Activated naive CD4-positive, alpha-beta T cell treated with anti-CD3 and anti-CD28 coated beads for 36 hours (primary cell): ENCODE data around the gene ADSL. TPM values are rescaled to one million over a fixed set of nuclear protein-coding genes. Genes with fewer than 3 reads are reported as not detected.

Experiments
- CTCF ChIA-PET: fragments of 350-600 bp; sonication (Branson Sonifier 250); formaldehyde crosslinking; loops from one replicate; lab custom pipeline; 2021; ENCODE audit warnings: antibody characterized with exemption; lab: Charles Lee
- DNase-seq: peaks from one replicate; pipeline ENCODE4 v3.0.0-alpha.2; 2020
- H3K27ac Mint-ChIP-seq: one replicate; pipeline ENCODE4 v1.8.0; 2021; ENCODE audit warnings: mild to moderate bottlenecking, mixed read lengths
- H3K27me3 Mint-ChIP-seq: one replicate; pipeline ENCODE4 v1.8.0; 2021; ENCODE audit warnings: low read depth, mixed read lengths
- H3K36me3 Mint-ChIP-seq: one replicate; pipeline ENCODE4 v1.8.0; 2021; ENCODE audit warnings: low read depth, mixed read lengths
- H3K4me1 Mint-ChIP-seq: one replicate; pipeline ENCODE4 v1.8.0; 2021; ENCODE audit warnings: low read depth, mixed read lengths
- H3K4me3 Mint-ChIP-seq: one replicate; pipeline ENCODE4 v1.8.0; 2021; ENCODE audit warnings: mild to moderate bottlenecking, moderate library complexity, mixed read lengths
- H3K9me3 Mint-ChIP-seq: one replicate; pipeline ENCODE4 v1.8.0; 2021; ENCODE audit warnings: mixed read lengths
- intact Hi-C: fragments of 100-400 bp; cut with micrococcal nuclease; formaldehyde crosslinking; loops from one replicate; pipeline ENCODE4 v1.15.1; 2023
- total RNA-seq, 2 experiments: library from RNA; stranded (reverse); gene quantifications; one replicate each; pipeline ENCODE4 v1.2.3, GENCODE V29; 2021

The ADSL gene
- total RNA-seq, 2 experiments from 2014 or later = 125 to 129 TPM

DNA sequence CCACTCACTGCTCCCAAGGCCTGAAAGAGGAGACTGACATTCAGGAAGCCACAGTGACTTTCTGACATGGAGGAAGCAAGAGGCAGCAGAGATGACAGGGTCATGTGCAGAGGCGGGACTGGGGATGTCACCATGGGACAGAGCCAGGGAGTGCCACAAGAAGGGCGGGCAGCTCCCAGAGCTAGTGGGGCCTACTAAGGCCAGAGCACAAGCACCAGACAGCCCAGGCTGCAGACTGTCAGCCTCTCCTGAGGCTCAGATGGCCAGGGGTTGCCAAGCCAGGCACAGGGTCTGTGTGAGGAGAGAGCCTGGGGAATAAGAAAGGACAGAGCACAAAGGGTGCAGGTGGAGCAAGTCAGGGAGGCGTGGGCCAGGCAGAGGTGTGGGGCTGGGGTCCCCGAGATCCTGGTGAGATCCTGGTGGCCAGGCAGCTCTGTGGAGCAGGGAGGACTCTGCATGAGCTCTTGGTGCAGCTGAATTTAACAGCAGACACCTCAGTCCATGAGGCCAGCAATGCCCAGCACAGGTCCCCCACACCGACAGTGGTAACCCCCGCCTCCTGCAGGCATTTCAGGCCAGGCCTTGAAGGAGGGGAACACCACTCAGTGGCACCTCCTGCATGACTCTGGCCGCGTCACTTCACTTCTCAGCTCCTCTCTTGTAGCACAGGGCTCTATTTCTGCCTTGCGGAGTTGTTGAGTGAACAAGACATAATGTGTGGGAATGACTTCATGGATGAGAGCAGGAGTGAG, 76.4 kb downstream of the ADSL start:
- Mint-ChIP-seq H3K27me3 (no peaks in the 10 kb centered on the region), H3K4me1 (no peaks in the 10 kb centered on the region), H3K27ac (peak overlapping the region; percentile 59), H3K4me3 (no peak overlapping the region), H3K36me3 (peaks cover 10% of the 10 kb centered on the region), H3K9me3 (no peaks in the 10 kb centered on the region)
- intact Hi-C loops = no loop called here
- CTCF ChIA-PET = no interaction called here
- no peak for DNase-seq

GRCh38 chr22:40423310-40423688, 77.0 kb downstream of the ADSL start:
- intact Hi-C loops = no loop called here
- Mint-ChIP-seq H3K4me3 (no peak overlapping the region), H3K36me3 (peaks cover 10% of the 10 kb centered on the region), H3K27me3 (no peaks in the 10 kb centered on the region), H3K27ac (peak overlapping the region; percentile 59), H3K4me1 (no peaks in the 10 kb centered on the region), H3K9me3 (no peaks in the 10 kb centered on the region)
- no peak for DNase-seq
- CTCF ChIA-PET = interaction anchor here (0.6 kb wide), 1 partner anchor 12 kb away, joined by 6 read pairs; no protein-coding TSS in a partner anchor

GRCh38 chr22:40423882-40424640, 77.8 kb downstream of the ADSL start:
- Mint-ChIP-seq H3K27ac (no peak overlapping the region), H3K4me3 (no peak overlapping the region), H3K9me3 (no peaks in the 10 kb centered on the region), H3K4me1 (peaks cover 4% of the 10 kb centered on the region), H3K27me3 (no peaks in the 10 kb centered on the region), H3K36me3 (peaks cover 15% of the 10 kb centered on the region)
- no peak for DNase-seq
- intact Hi-C loops = no loop called here
- CTCF ChIA-PET = interaction anchor here (0.6 to 1.3 kb wide), 2 partner anchors 10 to 11 kb away, joined by 3 to 6 read pairs; no protein-coding TSS in a partner anchor

DNA sequence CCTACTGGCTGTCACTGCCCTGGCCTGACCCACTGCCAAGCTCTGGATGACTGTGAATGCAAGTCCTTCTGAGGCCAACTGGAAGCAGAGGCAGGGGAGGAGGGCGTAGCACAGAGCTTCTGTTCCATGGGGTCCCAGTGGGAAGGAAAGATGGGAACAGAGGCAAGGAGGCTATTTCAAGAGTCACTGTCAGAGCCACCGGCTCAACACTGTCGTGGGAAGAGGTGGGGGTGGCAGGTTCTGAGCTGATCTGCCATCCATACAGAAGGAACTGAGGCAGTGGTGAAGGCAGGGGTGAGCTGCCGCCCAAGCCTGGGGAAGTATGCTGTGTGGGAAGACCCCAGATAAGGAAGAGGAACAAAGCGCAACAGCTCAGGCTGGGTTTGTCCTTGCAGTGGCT, 78.8 kb downstream of the ADSL start:
- intact Hi-C loops = no loop called here
- no peak overlapping the region for H3K27ac Mint-ChIP-seq
- no peaks in the 10 kb centered on the region for H3K9me3 Mint-ChIP-seq

GRCh38 chr22:40426594-40427333, 80.5 kb downstream of the ADSL start:
- peak overlapping the region; percentile 2 for H3K27ac Mint-ChIP-seq
- no peak for DNase-seq
- peaks cover 18% of the 10 kb centered on the region for H3K36me3 Mint-ChIP-seq
- H3K27me3 Mint-ChIP-seq = no peaks in the 10 kb centered on the region
- intact Hi-C loops = no loop called here
- H3K9me3 Mint-ChIP-seq = no peaks in the 10 kb centered on the region
- H3K4me1 Mint-ChIP-seq = peaks cover 6% of the 10 kb centered on the region
- CTCF ChIA-PET = interaction anchor here (0.8 to 2.2 kb wide), 4 partner anchors 10 to 219 kb away, joined by 3 to 5 read pairs (median 4); no protein-coding TSS in a partner anchor
- no peak overlapping the region for H3K4me3 Mint-ChIP-seq

More for the DNA sequence above, 78.8 kb downstream of the ADSL start:
- peaks cover 4% of the 10 kb centered on the region for H3K4me1 Mint-ChIP-seq
- H3K27me3 Mint-ChIP-seq = no peaks in the 10 kb centered on the region
- no peak overlapping the region for H3K4me3 Mint-ChIP-seq
- DNase-seq = no peak
- CTCF ChIA-PET = interaction anchor here (1.3 kb wide), 1 partner anchor 9 kb away, joined by 3 read pairs; no protein-coding TSS in a partner anchor
- H3K36me3 Mint-ChIP-seq = peaks cover 16% of the 10 kb centered on the region

DNA sequence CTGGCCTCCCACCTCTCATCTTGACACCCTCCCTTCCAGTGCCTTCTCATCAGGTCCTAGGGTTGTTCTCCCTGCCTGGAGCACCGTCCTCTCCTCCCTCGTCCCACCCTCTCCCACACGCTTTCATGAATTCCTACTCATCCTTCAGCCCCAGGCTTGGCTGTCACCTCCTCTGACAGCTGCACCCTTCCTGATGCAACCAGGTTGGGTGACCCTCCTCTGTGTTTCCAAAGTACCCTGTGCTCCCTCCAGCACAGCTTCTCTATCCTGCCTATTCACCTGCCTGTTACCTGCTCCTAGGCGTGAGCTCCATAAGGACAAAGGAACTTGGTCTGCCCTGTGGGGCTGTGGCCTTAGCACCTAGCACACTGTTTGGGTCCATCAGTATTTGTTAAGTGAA, 82.5 kb downstream of the ADSL start:
- CTCF ChIA-PET = interaction anchor here (0.6 to 3.6 kb wide), 4 partner anchors 59 to 797 kb away, joined by 3 to 9 read pairs (median 4); no protein-coding TSS in a partner anchor

GRCh38 chr22:40429481-40429880, 83.2 kb downstream of the ADSL start:
- peak overlapping the region; percentile 27 for H3K27ac Mint-ChIP-seq
- no peak overlapping the region for H3K4me3 Mint-ChIP-seq

More for the DNA sequence above, 82.5 kb downstream of the ADSL start:
- Mint-ChIP-seq H3K27ac (no peak overlapping the region), H3K9me3 (no peaks in the 10 kb centered on the region), H3K27me3 (no peaks in the 10 kb centered on the region), H3K4me1 (peaks cover 6% of the 10 kb centered on the region), H3K4me3 (no peak overlapping the region), H3K36me3 (peaks cover 14% of the 10 kb centered on the region)
- intact Hi-C loops = no loop called here
- no peak for DNase-seq

DNA sequence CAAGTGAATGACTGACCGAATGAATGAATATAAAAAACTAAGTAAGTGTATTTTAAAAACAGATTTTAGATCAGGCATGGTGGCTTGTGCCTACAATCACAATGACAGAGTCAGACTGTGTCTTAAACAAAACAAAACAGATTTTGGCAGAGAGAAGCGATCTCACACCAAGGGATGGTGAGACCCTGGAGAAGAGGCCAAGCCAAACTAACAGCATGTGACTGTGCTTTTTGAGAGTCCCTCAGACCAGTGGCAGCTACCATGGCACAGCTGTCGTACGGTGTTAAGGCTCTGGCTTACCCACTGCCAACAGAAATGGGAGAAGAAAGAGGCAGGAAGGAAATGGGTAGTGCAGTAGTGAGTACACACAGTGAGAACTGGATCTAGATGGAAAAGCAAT, 84.7 kb downstream of the ADSL start:
- intact Hi-C loops = no loop called here
- peaks cover 15% of the 10 kb centered on the region for H3K4me1 Mint-ChIP-seq
- no peak overlapping the region for H3K4me3 Mint-ChIP-seq
- no peaks in the 10 kb centered on the region for H3K9me3 Mint-ChIP-seq
- CTCF ChIA-PET = interaction anchor here (0.6 to 3.6 kb wide), 5 partner anchors 26 to 1260 kb away, joined by 3 to 9 read pairs (median 4); no protein-coding TSS in a partner anchor
- H3K36me3 Mint-ChIP-seq = peaks cover 22% of the 10 kb centered on the region
- DNase-seq = no peak
- H3K27ac Mint-ChIP-seq = no peak overlapping the region
- H3K27me3 Mint-ChIP-seq = no peaks in the 10 kb centered on the region

More at GRCh38 chr22:40429481-40429880, 83.2 kb downstream of the ADSL start:
- Mint-ChIP-seq H3K36me3 (peaks cover 17% of the 10 kb centered on the region), H3K9me3 (no peaks in the 10 kb centered on the region), H3K4me1 (peaks cover 9% of the 10 kb centered on the region), H3K27me3 (no peaks in the 10 kb centered on the region)
- no peak for DNase-seq
- CTCF ChIA-PET = interaction anchor here (3.6 kb wide), 1 partner anchor 217 kb away, joined by 9 read pairs; no protein-coding TSS in a partner anchor
- intact Hi-C loops = no loop called here

- Mint-ChIP-seq H3K4me3 (no peak overlapping the region), H3K27ac (no peak overlapping the region), H3K27me3 (no peaks in the 10 kb centered on the region), H3K4me1 (peaks cover 27% of the 10 kb centered on the region), H3K36me3 (peaks cover 16% of the 10 kb centered on the region), H3K9me3 (no peaks in the 10 kb centered on the region)
- CTCF ChIA-PET = interaction anchor here (0.6 to 3.6 kb wide), 4 partner anchors 28 to 214 kb away, joined by 3 to 20 read pairs (median 7); no protein-coding TSS in a partner anchor
- no peak for DNase-seq
- intact Hi-C loops = no loop called here
Observed at GRCh38 chr22:40432157-40432556, 85.9 kb downstream of the ADSL start.

GRCh38 chr22:40432625-40433024, 86.3 kb downstream of the ADSL start:
- peaks cover 32% of the 10 kb centered on the region for H3K4me1 Mint-ChIP-seq
- intact Hi-C loops = no loop called here
- H3K27ac Mint-ChIP-seq = no peak overlapping the region
- peaks cover 16% of the 10 kb centered on the region for H3K36me3 Mint-ChIP-seq
- CTCF ChIA-PET = interaction anchor here (0.6 to 2.3 kb wide), 3 partner anchors 28 to 55 kb away, joined by 3 to 20 read pairs (median 5); no protein-coding TSS in a partner anchor
- H3K4me3 Mint-ChIP-seq = no peak overlapping the region
- DNase-seq = no peak
- no peaks in the 10 kb centered on the region for H3K27me3 Mint-ChIP-seq
- no peaks in the 10 kb centered on the region for H3K9me3 Mint-ChIP-seq

- Mint-ChIP-seq H3K4me1 (peaks cover 41% of the 10 kb centered on the region), H3K27me3 (no peaks in the 10 kb centered on the region), H3K4me3 (no peak overlapping the region), H3K27ac (no peak overlapping the region), H3K36me3 (peaks cover 15% of the 10 kb centered on the region), H3K9me3 (no peaks in the 10 kb centered on the region)
- intact Hi-C loops = no loop called here
- CTCF ChIA-PET = interaction anchor here (0.7 to 2.3 kb wide), 7 partner anchors 9 to 867 kb away, joined by 3 to 20 read pairs (median 3); no protein-coding TSS in a partner anchor
- DNase-seq = no peak
Observed at GRCh38 chr22:40433416-40434090, 87.3 kb downstream of the ADSL start.
